HG02763 (cell line): Measurements from ENCODE around the gene GGNBP2.

Experiments
- ATAC-seq: cut with Tn5 transposase; IDR thresholded peaks from one replicate; pipeline ENCODE4 v1.9.1; 2021; ENCODE audit warnings: mild to moderate bottlenecking, moderate library complexity; ENCODE audit not compliant: unreplicated experiment

Gene GGNBP2

GRCh38 chr17:36515837-36516236 lies 28.9 kb upstream of the GGNBP2 start:
- no peak for ATAC-seq

DNA sequence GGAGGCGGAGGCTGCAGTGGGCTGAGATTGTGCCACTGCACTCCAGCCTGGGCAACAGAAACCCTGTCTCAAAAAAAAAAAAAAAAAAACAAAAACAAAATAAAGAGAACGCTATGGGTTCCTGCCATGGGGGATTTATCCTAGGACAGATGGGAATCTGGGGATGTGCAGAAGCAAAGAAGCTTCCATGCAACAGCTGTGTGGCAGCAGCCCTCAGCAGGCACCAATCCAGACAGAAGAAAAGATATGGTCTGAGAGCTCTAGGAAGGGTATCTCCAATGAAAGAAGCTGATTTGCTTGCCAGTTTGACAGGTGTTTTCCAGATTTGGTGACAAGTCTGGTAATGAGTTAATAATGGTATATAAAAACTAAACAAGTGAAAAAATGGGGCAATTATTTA lies 21.6 kb upstream of the GGNBP2 start:
- ATAC-seq: no peak

DNA sequence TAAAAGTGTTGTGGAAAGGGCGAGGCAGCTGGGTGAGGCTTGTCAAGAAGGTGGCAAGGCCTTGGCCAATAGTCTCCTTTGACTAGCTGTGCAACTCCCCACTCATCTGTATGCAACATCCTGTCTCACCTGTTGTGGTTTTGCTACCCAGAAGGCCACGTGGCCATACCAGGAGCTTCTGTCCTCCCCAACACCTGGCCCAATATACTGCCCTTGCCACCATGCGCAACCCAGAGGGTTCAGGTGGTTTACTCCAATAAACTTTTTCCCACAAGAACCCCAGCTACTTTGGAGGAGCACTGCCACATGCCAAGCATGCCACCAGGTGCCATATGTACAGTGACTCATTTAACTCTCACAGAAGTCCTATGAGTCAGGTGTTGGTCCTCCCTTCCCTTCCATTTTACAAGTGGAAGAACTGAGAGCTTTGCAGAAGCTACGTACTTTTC lies 20.3 kb upstream of the GGNBP2 start:
- no peak for ATAC-seq

- no peak for ATAC-seq
These were observed 19.6 kb upstream of the GGNBP2 start for GRCh38 chr17:36525113-36525512.

GRCh38 chr17:36525888-36526287 lies 18.8 kb upstream of the GGNBP2 start:
- no peak for ATAC-seq

DNA sequence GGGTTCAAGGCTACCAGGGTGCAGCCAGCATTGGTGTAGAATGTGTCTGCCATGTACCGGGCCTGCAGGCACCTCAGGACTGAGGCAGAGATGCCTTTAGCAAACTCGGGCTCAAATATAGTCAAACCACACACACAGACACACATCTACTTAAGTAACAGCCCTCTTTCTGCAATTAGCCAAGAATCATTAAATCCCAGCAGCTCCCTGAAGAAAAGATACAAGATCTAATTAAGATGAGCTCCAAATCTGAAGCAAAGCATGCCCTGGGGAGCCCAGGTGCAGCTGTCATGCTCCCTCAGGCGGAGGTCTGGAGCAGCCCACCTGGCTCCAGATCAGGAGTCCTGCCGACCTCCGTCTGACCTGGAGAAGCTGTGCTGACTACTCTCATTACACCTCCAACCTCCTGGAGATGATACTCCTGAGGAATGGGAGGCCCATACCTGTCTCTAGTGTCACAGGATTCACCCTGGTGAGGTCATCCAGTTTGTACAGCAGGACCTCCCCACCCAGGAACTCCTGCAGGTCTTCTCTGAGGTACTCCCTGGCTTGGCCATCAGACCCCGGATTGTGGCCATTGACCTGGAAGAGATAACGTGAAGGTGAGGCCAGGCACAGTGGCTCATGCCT lies 17.0 kb upstream of the GGNBP2 start:
- no peak for ATAC-seq

DNA sequence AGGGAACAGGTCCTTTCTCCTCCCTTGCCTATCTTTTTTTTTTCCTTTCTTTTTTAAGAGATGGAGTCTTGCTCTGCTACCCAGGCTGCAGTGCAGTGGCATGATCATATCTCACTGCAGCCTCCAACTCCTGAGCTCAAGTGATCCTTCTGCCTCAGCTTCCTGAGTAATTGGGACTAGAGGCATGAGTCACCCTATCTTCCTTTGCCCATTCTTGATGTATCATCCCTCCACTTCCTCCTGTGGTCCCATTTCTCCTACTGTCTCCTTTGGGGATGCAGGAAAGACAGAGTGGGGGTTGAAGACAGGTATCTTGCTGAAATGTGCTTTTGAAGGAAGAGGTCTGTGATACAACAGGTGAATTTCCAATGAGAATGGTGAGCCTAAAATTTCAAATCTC lies 15.6 kb upstream of the GGNBP2 start:
- no peak for ATAC-seq

DNA sequence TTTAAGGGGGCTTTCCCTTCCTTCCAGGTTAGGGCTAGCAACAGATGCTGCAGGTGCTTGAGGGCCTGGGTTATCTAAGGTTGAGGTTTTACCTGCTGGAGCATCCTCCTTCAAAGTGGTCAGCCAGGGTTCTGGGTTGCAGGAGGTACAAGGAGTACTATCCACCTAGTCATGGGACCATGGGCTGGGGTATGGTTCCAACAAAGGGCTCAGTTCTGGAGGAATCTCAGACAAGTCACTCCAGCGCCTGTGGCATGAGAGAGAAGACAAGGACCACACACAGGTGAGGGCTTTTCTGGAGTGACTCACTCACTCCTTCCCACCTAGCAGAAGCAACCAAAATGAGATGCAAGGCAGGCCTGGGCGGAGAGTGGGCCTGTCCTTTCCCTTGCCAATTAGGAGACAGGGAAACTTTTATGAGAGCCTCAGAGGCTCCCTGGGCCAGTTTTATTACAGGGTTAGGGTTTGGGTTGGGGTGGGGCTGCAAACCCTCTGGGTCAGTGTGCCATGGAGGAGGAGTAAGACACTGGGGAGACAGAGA lies 12.2 kb upstream of the GGNBP2 start:
- no peak for ATAC-seq

- ATAC-seq: peak; percentile 21
These were observed 10.5 kb upstream of the GGNBP2 start for GRCh38 chr17:36533935-36534839.

DNA sequence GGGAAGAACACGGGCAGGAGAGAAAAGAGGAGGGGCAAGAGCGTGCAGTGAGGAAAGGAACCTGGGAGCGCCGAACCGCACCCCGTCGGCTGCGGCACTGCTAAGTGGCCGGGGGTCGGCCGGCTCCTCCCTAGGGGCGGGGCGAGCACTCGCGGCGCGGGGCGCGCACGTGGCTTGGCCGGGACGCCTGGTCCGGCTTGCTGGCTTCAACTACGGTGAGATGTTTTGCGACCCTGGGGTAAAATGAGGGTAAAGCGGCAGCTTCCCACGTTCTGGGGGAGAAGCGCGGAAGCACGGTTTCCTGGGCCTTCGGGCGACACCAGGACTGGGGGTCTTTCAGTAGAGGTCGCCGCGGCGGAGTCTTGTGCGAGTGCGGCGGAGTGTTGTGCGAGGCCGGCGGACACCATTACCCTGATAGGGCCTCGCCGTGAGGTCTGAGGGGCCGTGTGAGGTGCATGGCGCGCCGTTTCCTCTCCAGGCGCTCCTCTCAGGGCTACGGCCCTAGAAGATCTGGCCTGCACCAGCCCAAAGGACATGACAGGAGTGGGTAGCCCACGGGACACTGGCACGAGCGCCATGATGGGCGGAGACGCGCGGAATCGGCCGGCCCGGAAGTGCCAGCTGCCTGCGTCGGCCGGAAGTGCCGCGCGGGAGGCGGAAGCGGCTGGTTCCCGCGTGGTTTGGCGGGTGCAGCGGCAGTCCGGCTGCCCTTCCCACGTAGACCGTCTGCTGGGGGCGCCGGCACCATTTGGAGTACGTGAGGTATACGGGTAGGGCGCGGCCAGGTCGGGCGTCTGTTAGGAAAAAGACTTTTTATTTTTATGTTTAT lies 9.7 kb upstream of the GGNBP2 start, which contains the start of the genes MYO19 and PIGW:
TSS of gene MYO19 (minus strand) at position 29 of the 829 bp plus-strand sequence. CDS start 2,330 bp downstream, outside the sequence.
TSS of gene PIGW (plus strand) at position 148 of the 829 bp plus-strand sequence. CDS start 2,115 bp downstream, outside the sequence.
- ATAC-seq: peak; percentile 77

GRCh38 chr17:36535669-36536081 lies 9.0 kb upstream of the GGNBP2 start:
- no peak for ATAC-seq

DNA sequence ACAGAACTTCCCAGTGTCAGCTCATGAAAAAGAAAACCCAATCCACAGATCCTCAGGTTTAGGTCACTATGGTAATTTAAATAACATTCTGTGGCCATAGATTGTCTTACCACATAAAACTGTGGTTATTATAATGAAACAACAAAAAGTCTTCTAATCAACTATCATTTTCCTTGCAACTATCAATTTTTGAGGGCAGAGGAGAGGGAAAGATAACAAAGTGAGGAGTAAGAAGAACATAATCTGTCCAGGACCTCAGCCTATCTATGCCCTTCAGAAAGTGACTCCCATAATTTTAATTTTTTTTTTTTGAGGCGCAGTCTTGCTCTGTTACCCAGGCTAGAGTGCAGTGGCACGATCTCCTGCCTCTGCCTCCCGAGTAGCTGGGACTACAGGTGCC lies 4.0 kb upstream of the GGNBP2 start:
- ATAC-seq: no peak

GRCh38 chr17:36542755-36543154 lies 2.0 kb upstream of the GGNBP2 start:
- ATAC-seq: no peak

GRCh38 chr17:36544044-36544306 lies 744 bp upstream of the GGNBP2 start:
- no peak for ATAC-seq

DNA sequence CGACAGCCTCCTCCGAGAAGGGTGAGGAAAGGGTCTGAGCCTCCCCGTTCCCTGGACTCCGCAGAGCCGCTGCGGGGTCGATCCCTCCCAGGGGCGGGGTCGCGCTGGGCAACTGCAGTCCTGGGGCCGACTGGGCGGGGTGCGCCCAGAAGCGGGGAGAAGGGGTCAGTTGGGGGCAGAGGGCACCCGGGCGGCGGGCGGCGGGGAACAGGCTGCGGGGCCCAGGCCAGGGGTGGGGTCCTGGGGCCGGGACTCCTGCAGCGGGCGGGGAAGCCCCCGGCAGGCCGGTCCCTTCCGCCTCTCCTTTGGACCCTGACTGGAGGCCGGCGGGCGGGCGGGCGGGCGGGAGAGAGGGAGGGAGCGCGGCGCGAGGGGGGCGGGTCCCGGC lies 352 bp downstream of the GGNBP2 start:
- peak; percentile 37 for ATAC-seq

DNA sequence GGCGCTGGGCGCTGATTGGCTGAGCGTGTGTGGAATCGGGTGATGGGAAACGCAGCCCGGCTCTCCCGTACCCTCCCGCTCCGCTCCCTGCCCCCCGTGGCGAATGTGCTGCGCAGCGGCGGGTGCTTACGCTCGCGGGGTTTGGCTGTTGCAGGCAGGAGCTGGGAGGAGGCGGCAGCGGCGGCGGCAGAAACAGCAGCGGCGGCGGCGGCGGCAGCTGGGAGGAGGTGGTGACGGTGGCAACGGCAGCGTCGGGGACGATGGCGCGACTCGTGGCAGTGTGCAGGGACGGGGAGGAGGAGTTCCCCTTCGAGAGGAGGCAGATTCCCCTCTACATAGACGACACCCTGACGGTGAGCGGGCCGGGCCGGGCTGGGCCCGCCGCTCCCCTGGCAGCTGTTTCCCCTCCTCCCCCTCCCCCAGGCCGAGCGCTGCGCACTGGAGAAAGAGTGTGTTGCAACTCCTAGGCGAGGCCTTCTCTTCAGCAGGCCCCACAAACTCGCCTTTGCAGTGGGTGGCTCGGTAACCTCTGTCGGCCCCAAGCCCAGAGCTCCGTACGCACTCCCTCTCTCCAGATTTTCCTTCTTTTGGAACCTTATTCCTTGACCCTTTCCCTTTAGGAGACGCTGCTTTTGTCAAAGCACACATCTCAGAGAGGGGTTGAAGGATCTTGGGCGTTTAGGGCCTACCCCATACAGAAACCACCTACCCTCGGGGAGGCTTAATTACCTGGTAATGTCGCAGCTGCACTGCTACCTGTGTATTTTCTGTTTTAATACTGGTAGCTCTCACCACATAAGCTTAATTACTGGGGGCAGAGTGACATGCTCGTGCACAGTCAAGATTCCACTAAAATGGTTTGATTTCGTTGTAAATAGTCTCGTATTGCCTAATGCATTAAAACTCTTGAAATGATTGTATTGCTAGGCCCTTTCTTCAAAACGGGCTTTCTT lies 1.0 kb downstream of the GGNBP2 start:
- ATAC-seq: peak; percentile 65

- ATAC-seq: no peak
These were observed 1.8 kb downstream of the GGNBP2 start for GRCh38 chr17:36546418-36547093.

- no peak for ATAC-seq
These were observed 3.1 kb downstream of the GGNBP2 start for GRCh38 chr17:36547776-36548175.
